Neural progenitor cell (in vitro differentiated cells): Measurements from ENCODE around the gene REM2.

Experiments used
- EZH2 ChIP-seq: fragments of 200-600 bp; sonication (generic); IDR thresholded peaks from 2 replicates; pipeline ENCODE4 v1.6.1; 2017; ENCODE audit warnings: antibody characterized with exemption, mild to moderate bottlenecking, moderate library complexity
- EZH2phosphoT487 ChIP-seq: fragments of 200-600 bp; sonication (generic); IDR thresholded peaks from 2 replicates; pipeline ENCODE4 v1.6.1; 2017; ENCODE audit warnings: antibody characterized with exemption
- TF ChIP-seq, protein P1 (sequence below): fragments of 200-600 bp; sonication (generic); IDR thresholded peaks from 2 replicates; pipeline ENCODE4 v1.5.1; 2017; ENCODE audit warnings: antibody characterized with exemption, mild to moderate bottlenecking

DNA sequence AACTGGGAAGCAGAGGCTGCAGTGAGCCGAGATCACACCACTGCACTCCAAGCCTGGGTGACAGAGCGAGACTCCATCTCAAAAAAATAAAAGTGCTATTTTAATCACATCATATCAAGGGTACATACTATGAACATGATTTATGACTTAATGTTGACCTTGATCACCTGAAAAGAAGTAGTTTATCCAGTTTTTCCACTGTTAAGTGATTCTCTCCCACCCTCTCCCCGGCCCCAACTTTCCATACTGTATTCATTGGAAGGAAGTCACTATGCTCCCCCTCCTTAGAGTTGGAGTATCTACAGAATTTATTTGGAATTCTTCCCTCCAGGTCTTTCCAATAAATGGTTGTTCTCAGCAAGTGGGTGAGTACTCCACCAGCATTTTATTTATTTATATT, 49.1 kb downstream of the REM2 start:
- TF ChIP-seq, protein P1, sequence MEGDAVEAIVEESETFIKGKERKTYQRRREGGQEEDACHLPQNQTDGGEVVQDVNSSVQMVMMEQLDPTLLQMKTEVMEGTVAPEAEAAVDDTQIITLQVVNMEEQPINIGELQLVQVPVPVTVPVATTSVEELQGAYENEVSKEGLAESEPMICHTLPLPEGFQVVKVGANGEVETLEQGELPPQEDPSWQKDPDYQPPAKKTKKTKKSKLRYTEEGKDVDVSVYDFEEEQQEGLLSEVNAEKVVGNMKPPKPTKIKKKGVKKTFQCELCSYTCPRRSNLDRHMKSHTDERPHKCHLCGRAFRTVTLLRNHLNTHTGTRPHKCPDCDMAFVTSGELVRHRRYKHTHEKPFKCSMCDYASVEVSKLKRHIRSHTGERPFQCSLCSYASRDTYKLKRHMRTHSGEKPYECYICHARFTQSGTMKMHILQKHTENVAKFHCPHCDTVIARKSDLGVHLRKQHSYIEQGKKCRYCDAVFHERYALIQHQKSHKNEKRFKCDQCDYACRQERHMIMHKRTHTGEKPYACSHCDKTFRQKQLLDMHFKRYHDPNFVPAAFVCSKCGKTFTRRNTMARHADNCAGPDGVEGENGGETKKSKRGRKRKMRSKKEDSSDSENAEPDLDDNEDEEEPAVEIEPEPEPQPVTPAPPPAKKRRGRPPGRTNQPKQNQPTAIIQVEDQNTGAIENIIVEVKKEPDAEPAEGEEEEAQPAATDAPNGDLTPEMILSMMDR: no peak
- TF ChIP-seq EZH2phosphoT487 (no peak), EZH2 (no peak)
